Fibroblast of villous mesenchyme (primary cell): Measurements from ENCODE around the gene ARL6IP4. TPM values are rescaled to one million over a fixed set of nuclear protein-coding genes. Genes with fewer than 3 reads are reported as not detected.
A peak's percentile ranks its signal among the peaks of the same experiment; 100 is the strongest.

ENCODE experiments used
- DNase-seq: peaks from one replicate; pipeline ENCODE4 v3.0.0-alpha.2; 2010; ENCODE audit warnings: low read depth
- H3K4me3 ChIP-seq: 2 replicates; pipeline ENCODE4 v1.5.1; 2011; ENCODE audit warnings: low read depth, mild to moderate bottlenecking, low read length
- total RNA-seq: library from RNA; depleted of rRNA; stranded (reverse); fragments of >200 nt; gene quantifications from 2 replicates; pipeline ENCODE4 v1.2.3, GENCODE V29; 2012
- TF ChIP-seq, protein P1 (sequence below): IDR thresholded peaks from 2 replicates; pipeline ENCODE4 v1.5.1; 2012; ENCODE audit warnings: low read depth, mild to moderate bottlenecking, low read length; ENCODE audit not compliant: insufficient read depth

The ARL6IP4 gene
- total RNA-seq, 1 donor = 117 TPM

DNA sequence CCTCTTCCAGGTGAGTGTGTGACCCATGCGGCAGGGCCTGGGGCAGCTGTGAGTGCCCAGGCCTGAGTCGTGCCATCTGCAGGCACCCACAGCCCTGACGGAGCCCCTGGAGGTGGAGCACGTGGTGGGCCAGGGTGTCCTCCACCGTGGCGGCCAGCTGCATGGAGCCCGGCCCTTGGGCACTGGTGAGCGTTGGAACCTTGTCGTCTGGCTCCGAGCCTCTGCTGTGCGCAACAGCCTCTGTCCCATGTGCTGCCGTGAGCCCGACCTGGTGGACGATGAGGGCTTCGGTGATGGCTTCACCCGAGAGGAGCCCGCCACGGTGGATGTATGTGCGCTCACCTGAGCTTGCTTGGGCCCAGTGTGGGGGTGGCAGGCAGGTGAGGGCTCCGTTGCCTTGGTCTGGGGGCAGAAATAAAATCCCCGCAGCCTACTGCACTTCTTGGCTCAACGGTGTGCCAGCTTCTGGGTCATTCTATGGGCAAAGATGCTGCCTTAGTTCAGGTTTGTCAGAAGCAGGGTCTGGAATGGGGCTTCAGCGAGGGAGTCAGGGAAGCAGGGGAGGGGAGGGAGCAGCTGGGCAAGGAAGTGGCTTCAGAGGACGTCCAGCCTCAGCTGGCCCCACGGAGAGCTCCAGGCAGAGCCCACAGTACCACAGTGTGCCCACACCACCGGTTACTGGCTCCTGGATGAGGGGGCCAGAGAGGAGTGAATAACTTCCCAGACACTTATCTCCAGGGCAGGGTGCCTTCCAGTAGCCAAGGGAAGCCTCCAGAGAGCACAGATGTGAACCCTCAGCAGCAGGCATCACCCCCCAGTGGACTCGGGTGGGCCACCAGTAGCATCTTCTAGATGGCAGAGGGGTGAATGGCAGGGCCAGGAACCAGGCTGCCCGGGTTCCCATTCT is 1.2 kb upstream of the ARL6IP4 start:
- H3K4me3 ChIP-seq = peak overlapping the region; percentile 85
- TF ChIP-seq, protein P1, sequence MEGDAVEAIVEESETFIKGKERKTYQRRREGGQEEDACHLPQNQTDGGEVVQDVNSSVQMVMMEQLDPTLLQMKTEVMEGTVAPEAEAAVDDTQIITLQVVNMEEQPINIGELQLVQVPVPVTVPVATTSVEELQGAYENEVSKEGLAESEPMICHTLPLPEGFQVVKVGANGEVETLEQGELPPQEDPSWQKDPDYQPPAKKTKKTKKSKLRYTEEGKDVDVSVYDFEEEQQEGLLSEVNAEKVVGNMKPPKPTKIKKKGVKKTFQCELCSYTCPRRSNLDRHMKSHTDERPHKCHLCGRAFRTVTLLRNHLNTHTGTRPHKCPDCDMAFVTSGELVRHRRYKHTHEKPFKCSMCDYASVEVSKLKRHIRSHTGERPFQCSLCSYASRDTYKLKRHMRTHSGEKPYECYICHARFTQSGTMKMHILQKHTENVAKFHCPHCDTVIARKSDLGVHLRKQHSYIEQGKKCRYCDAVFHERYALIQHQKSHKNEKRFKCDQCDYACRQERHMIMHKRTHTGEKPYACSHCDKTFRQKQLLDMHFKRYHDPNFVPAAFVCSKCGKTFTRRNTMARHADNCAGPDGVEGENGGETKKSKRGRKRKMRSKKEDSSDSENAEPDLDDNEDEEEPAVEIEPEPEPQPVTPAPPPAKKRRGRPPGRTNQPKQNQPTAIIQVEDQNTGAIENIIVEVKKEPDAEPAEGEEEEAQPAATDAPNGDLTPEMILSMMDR = no peak
- no peak for DNase-seq

DNA sequence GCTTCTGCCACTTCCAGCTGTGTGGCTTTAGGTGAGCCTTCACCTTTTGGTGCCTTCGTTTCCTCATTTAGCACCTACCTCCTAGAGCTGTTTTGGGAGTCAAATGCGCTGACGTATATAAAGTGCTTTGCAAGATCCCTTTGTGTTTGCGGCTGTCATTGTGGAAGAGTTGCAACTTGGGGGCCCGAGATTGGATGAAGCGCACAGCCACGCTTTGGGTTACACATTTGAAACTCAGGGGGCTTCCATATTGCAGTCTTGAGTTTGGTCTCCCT is 636 bp upstream of the ARL6IP4 start:
- TF ChIP-seq, protein P1 = no peak
- peak overlapping the region; percentile 85 for H3K4me3 ChIP-seq
- DNase-seq = peak; percentile 51

DNA sequence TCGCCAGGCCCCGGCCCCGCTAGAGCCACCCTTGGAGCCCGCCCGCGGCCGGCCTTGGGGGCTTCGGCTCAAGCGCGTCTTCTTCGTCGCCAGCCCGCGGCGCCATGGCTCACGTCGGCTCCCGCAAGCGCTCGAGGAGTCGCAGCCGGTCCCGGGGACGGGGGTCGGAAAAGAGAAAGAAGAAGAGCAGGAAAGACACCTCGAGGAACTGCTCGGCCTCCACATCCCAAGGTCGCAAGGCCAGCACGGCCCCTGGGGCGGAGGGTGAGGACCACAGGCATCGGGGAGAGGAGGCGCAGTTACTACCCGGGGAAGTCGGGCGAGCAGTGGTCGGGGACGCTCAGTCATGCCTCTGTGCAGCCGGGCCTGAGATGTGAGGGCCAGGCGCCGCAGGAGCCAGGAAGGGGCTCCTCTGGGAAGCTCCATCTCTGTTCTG is 573 bp downstream of the ARL6IP4 start:
- no peak for DNase-seq
- peak overlapping the region; percentile 85 for H3K4me3 ChIP-seq
- TF ChIP-seq, protein P1 = no peak

DNA sequence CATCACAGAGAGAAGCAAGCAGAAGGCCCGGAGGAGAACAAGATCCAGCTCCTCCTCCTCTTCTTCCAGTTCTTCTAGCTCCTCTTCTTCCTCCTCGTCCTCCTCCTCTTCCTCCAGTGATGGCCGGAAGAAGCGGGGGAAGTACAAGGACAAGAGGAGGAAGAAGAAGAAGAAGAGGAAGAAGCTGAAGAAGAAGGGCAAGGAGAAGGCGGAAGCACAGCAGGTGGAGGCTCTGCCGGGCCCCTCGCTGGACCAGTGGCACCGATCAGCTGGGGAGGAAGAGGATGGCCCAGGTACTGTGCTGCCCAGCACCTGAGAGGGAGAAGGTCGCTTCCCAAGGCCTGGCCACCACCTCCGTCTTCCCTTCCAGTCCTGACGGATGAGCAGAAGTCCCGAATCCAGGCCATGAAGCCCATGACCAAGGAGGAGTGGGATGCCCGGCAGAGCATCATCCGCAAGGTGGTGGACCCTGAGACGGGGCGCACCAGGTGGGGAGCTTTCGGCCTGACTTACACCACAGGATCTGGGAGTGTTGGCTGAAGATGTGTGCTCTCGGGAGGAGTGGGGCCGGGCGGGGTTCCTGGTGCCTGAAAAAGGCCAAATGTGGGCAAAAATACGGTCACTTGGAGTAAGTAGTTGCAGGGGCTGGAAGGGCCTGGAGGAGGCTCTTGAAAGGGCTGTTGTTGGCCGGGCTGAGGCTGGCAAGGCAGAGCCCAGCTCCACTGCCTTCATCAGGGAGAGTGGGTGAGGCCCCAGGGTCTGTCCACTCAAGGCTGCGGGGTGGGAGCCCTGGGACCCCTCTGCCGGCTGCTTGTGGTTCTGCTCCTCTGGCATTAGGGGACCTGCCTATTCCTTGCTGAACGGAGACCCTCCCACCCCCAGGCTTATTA is 1.4 kb downstream of the ARL6IP4 start:
- H3K4me3 ChIP-seq = peak overlapping the region; percentile 85
- no peak for DNase-seq
- TF ChIP-seq, protein P1 = no peak

DNA sequence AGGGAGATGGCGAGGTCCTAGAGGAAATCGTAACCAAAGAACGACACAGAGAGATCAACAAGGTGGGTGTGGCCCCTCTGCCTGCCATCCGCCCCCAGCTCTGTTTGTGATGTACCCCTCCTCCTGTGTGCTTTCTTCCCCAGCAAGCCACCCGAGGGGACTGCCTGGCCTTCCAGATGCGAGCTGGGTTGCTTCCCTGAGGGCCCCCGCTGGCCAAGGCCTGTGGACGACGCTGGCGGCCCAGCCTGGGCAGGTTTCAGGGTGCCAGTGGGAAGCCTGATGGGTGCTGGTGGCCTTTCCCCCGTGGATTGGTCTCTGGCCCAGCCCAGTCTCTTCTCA is 2.0 kb downstream of the ARL6IP4 start:
- peak overlapping the region; percentile 85 for H3K4me3 ChIP-seq
- no peak for DNase-seq

DNA sequence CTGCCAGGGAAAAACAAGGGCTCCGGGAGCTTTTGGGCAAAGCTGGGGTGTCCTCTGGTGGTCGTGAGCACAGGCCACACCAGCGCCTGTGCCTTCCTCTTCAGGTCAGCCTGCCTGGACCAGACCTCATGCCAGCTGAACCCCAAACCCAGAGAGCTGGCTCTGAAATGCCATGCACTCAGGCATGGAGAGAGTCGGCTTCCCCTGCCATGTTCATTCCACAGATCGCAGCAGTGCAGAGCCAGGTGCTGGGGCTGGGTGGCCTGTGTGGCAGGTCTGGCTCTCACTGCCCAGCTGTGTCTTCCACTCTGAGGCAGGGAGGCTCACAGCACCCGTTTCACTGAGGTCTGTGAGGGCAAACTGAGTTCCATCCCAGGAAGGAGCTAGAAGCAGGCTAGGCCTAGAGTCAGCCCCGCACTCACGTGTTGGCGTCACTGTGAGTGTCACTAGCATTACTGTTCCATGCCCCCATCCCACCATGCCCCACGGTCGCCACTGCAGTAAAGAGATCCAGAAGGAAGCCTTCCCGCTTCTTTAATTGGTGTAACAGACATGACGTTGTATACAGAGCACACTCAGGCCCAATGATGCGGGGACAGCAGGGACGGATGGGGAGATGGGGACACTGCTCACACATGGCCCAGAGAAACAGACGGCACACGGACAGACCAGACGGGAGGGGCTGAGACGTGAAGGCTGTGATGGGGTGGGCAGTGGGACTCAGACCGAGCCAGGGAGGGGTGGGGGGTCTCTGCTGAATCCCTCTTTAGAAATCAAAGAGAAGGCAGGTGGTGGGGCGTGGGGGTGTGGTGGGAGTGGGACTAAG is 2.7 kb downstream of the ARL6IP4 start:
- TF ChIP-seq, protein P1 = no peak
- no peak overlapping the region for H3K4me3 ChIP-seq
- DNase-seq = no peak

More for the DNA sequence above, 2.0 kb downstream of the ARL6IP4 start:
- TF ChIP-seq, protein P1 = no peak
